DMS153 treated with DMSO at 0.1 percent for 48 hours (cell line): ENCODE results near the gene BRD7.

Source experiments
- DNase-seq: peaks from one replicate; lab custom pipeline; 2025; ENCODE audit not compliant: unreplicated experiment; lab: John Stamatoyannopoulos, UW

BRD7 gene

DNA sequence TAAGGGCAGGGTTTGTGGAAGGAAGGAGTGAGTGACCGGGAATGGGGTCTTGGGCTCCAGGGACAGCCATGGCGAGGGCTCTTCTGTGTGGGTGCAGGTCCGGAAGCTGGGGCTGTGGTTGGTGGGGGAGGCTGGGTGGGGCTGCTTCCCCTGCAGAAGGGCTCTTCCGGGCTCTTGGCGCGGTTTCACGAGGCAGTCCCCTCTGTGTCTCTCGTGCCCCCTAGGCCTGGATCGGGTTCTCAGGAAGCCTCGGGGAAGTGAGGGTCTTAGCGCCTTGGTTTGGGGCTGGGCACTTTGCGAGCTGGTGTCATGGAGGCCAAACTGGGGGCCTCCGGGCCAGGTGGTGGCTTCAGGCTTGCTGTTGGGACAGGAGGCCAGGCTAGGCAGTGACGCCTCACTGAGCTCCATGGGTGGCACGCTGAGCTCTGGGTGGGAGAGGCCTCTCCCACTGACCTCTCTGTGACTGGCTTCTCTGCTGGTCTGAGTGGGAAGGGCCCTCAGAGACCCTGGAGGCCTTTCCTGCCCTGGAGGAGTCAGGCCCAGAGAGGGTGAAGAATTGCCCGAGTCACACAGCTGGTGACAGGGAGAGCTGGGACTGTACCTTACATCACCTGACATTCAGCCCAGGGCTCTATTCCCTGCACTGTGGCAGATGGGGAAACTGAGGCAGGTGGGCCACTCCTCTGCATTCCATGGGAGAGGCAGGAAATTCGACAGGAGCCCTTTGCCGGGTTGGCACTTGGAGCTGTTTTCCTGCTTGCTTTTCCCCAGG lies 94.3 kb downstream of the BRD7 start:
- no peak for DNase-seq

DNA sequence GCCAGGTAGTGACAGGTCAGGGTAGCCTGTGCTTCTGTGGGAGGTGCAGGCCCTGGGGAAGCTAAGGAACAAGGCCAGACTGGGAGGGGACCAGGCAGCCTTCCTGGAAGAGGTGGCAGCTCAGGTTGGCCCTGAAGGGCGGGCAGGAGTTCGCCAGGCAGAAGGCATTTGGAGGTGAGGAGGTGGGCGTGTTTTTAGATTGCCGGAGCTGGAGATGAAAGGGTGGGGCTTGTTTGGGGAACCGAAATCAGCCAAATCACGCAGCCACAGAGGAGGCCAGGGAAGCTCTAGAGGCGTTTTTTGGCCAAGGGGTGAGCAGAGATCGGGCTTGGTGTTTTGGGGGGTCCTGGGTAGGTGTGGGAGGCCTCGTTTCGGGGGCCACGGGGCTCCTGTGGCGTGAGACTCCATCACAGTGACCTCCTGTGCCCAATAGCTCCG lies 94.9 kb downstream of the BRD7 start:
- no peak for DNase-seq

DNA sequence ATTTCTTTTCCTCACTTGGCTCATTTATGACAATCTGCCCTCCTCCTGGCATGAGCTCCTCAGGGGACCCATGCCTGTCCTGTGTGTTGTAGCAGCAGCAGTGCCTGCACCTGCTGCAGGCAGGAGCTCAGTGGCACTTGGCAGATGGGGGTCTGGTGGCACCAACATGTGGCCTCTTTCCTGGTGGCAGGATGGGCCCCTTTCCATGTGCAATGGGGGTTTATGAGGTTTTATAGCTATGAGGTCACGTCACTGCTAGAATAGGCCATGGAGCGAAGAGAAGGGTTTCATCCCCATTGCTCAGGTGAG lies 95.5 kb downstream of the BRD7 start:
- no peak for DNase-seq

- no peak for DNase-seq
Measured at GRCh38 chr16:50272687-50273381, 96.0 kb downstream of the BRD7 start.

GRCh38 chr16:50272111-50272571 lies 96.6 kb downstream of the BRD7 start:
- DNase-seq = no peak

- no peak for DNase-seq
Measured at GRCh38 chr16:50271148-50272041, 97.4 kb downstream of the BRD7 start.

- no peak for DNase-seq
Measured at GRCh38 chr16:50270510-50271147, 98.2 kb downstream of the BRD7 start.

DNA sequence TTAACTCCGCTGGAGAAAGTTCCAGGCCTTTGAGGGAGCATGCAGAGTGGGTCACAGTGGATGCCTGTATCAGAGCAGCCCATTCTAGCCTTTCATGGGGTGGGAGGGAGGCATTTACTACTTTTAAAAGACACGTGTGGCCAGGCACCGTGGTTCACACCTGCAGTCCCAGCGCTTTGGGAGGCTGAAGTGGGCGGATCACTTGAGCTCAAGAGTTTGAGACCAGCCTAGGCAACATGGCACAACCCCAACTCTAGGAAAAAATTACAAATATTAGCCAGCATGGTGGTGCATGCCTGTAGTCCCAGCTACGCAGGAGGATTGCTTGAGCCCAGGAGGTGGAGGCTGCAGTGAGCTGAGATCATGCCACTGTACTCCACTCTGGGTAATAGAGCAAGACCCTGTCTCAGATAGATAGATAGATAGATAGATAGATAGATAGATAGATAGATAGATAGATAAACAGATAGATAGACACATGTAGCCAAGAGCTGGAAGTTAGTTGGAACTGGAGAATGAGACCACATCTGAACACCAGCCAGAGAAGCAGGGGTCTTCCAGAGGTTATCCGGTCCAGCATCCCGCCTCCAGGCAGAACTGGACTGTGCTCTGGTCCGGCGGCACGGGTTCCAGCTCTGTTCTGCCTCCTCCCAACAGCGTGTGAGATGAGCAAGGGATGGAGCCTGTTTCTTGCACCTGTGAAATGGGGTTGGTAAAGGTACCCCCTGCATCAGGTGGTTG lies 98.8 kb downstream of the BRD7 start:
- no peak for DNase-seq

- DNase-seq = no peak
Measured at GRCh38 chr16:50269061-50269705, 99.6 kb downstream of the BRD7 start.

DNA sequence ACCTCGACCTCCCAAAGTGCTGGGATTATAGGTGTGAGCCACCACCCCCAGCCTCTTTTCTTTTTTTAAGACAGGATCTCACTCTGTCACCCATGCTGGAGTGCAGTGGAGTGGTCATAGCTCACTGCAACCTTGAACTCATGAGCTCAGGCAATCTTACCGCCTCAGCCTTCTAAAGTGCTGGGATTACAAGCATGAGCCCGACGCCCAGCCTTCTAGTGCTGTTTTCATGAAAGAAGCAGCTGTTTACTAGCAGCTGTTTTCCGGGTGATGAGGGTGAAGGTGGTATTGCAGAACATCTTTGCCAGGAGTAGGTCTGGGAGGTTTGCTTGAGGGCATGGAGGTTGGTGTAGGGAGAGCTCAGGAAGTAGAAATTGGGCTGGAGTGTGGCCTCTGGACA lies 100.4 kb downstream of the BRD7 start:
- no peak for DNase-seq

DNA sequence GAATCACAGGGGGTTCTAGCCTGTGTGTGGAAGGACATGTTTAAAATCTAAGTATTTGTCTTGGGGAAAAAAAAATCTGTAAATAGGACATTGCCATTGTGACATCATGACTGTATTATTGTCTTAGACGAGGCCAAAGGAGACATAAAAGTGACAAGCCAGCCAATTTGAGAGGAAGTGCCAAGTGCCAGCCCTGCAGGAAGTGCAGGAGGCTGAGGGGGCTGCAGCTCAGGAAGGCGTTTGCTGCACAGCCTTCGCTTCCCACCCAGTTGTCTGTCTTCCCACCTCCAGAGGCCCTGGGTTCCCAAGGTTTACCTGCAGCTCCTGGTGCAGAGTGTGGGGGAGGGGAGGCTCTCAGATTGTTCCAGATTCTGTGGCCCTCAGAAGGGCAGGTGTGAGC lies 101.1 kb downstream of the BRD7 start:
- no peak for DNase-seq

DNA sequence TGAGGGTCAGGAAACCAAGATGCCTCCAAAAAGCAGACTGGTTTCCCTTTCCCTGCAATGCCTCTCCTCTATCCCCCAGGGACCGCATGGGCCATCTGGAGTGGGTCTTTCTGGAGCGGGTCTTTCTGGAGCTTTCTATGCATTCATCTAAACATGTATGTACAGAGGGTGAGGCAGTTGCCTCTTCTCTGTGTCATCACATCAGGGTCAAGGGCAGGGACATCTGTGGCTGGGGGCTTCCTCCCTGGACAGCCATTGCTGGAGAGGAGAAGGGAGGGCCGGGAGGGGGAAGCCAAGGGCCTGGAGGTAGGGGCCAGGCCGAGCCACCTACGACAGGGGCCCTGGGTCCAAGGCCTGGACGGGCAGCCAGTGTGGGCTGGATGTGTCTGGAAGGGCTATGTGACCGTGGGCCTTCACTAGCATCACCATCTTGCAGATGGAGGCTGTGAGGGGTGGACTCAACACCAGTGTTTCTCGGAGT lies 101.6 kb downstream of the BRD7 start:
- DNase-seq = no peak

DNA sequence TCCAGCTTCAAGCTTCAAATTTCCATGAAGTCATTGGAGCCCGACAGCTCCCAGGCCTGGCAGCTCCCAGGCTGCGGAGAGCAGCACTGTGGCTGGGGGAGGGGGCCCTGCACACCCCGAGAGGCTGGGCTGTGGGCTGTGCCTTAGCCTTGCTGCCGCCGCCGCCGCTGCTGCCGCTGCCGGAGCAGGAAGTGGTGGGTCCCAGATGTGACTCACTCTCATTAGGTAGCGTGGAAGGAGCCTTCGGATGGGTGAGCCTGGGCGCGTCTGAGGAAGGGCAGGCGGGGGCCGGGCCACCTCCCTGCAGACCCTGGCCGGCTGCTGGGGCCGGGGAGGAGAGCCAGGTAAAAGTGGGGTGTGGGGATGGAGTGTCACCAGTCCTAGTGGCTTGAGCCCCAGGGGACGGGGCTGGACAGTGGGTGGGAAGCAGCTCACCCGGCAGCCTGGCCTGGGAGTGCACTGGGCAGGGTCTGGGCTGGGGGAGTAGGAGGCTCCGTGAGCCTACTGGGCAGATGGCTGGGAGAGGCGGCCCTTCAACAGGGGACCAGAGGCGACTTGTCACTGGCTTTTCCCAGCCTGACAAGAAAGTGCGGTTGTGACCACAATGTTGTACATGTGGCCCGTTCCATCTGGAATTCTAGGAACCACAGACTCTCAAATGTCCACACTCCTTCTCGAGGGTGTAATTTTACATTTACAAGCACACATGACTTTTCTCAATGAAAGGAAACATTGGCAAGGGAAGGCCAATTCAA lies 102.3 kb downstream of the BRD7 start, which contains the start of gene ADCY7:
TSS of gene ADCY7 (plus strand) at position 215 of the 755 bp plus-strand sequence. CDS start 21,629 bp downstream, outside the sequence.
- DNase-seq = no peak
